SHP77 (cell line): ENCODE results near the gene TRAF3.
"Not testable (repeated sequence)": the region's sequence is repeated elsewhere in the genome, so short reads cannot be mapped to it uniquely, and the experiment has no call there.

Experiments used
- DNase-seq, 2 experiments: peaks; one replicate each; lab custom pipeline; 2025; lab: John Stamatoyannopoulos, UW

Gene TRAF3

GRCh38 chr14:102892651-102893050, 115.4 kb downstream of the TRAF3 start:
- no peak for DNase-seq

GRCh38 chr14:102893452-102893851, 116.2 kb downstream of the TRAF3 start:
- DNase-seq, result no peak

- DNase-seq, result not testable (repeated sequence)
Measured at GRCh38 chr14:102896735-102897134, 119.5 kb downstream of the TRAF3 start.

- no peak for DNase-seq
Measured at GRCh38 chr14:102897299-102898027, 120.2 kb downstream of the TRAF3 start.

- DNase-seq, result no peak
Measured at GRCh38 chr14:102898298-102898697, 121.0 kb downstream of the TRAF3 start.

GRCh38 chr14:102898776-102899515, 121.7 kb downstream of the TRAF3 start:
- DNase-seq, result no peak

- no peak for DNase-seq
Measured at GRCh38 chr14:102899516-102899900, 122.3 kb downstream of the TRAF3 start.

GRCh38 chr14:102900631-102901571, 123.7 kb downstream of the TRAF3 start:
- DNase-seq, result no peak

GRCh38 chr14:102901633-102902032, 124.4 kb downstream of the TRAF3 start:
- DNase-seq, result no peak

- no peak for DNase-seq
Measured at GRCh38 chr14:102902086-102902485, 124.8 kb downstream of the TRAF3 start.

GRCh38 chr14:102902523-102903247, 125.4 kb downstream of the TRAF3 start:
- no peak for DNase-seq

- no peak for DNase-seq
Measured at GRCh38 chr14:102903248-102903888, 126.1 kb downstream of the TRAF3 start.

- DNase-seq, result no peak
Measured at GRCh38 chr14:102903889-102904512, 126.8 kb downstream of the TRAF3 start.

- no peak for DNase-seq
Measured at GRCh38 chr14:102905116-102906108, 128.2 kb downstream of the TRAF3 start.

- DNase-seq, result no peak
Measured at GRCh38 chr14:102906616-102907302, 129.5 kb downstream of the TRAF3 start.

GRCh38 chr14:102907303-102907844, 130.1 kb downstream of the TRAF3 start:
- no peak for DNase-seq

GRCh38 chr14:102907980-102908730, 130.9 kb downstream of the TRAF3 start:
- DNase-seq, result no peak
